SK-N-SH (cell line): ENCODE data around the gene SLC24A3. TPM values are rescaled to one million over a fixed set of nuclear protein-coding genes. Genes with fewer than 3 reads are reported as not detected.

Experiments
- CTCF ChIA-PET: fragments of 300-600, 350-600 bp; formaldehyde crosslinking; extraction: SDS; loops from one replicate; lab custom pipeline; 2021; lab: Yijun Ruan, JAX
- POLR2A ChIA-PET: fragments of 350-600 bp; sonication (Branson Sonifier 250); formaldehyde crosslinking; extraction: SDS; loops from one replicate; lab custom pipeline; 2020; ENCODE audit warnings: antibody characterized with exemption, inconsistent platforms; lab: Yijun Ruan, JAX
- DNase-seq: peaks from one replicate; pipeline ENCODE4 v3.0.0; 2012
- H2AFZ ChIP-seq: fragments of 200-600 bp; sonication (generic); 2 replicates; pipeline ENCODE4 v1.8.1; 2016; ENCODE audit warnings: antibody characterized with exemption, mild to moderate bottlenecking, low read depth
- H3F3A ChIP-seq: fragments of 200-600 bp; sonication (generic); replicated peaks from 2 replicates; pipeline ENCODE3; 2016; ENCODE audit warnings: antibody characterized with exemption, mild to moderate bottlenecking; ENCODE audit not compliant: insufficient read depth
- H3K27ac ChIP-seq, 2 experiments: fragments of 200-500 bp in 1 of 2; fragments of 200-600 bp in 1 of 2; sonication (Bioruptor generic) in 1 of 2; sonication (generic), shearing (Covaris generic) in 1 of 2; 2 replicates each; pipeline versions ENCODE4 v1.5.1 to v1.6.1; 2014 to 2016; ENCODE audit warnings: low read depth in 2 of 2, inconsistent platforms in 1 of 2, low read length in 1 of 2, mild to moderate bottlenecking in 1 of 2, mixed read lengths in 1 of 2
- H3K27me3 ChIP-seq: fragments of 200-600 bp; sonication (generic), shearing (Covaris generic); 2 replicates; pipeline ENCODE4 v1.6.1; 2016; ENCODE audit warnings: mixed run types; ENCODE audit not compliant: insufficient read depth
- H3K36me3 ChIP-seq, 2 experiments: fragments of 200-500 bp in 1 of 2; fragments of 200-600 bp in 1 of 2; sonication (Bioruptor generic) in 1 of 2; sonication (generic) in 1 of 2; replicated peaks in 1 of 2; 2 replicates each; pipeline versions ENCODE3 to v1.5.1; 2014 to 2016; ENCODE audit warnings: low read length in 1 of 2, mild to moderate bottlenecking in 1 of 2; ENCODE audit not compliant: insufficient read depth in 2 of 2, control insufficient read depth in 1 of 2
- H3K4me1 ChIP-seq, 2 experiments: fragments of 200-500 bp in 1 of 2; fragments of 200-600 bp in 1 of 2; sonication (Bioruptor generic) in 1 of 2; sonication (generic), shearing (Covaris generic) in 1 of 2; 2 replicates each; pipeline versions ENCODE4 v1.5.1 to v1.6.1; 2014 to 2016; ENCODE audit warnings: low read depth in 1 of 2, low read length in 1 of 2, mixed run types in 1 of 2; ENCODE audit not compliant: insufficient read depth in 2 of 2, control insufficient read depth in 1 of 2
- H3K4me2 ChIP-seq: fragments of 200-600 bp; sonication (generic), shearing (Covaris generic); 2 replicates; pipeline ENCODE4 v1.6.1; 2017; ENCODE audit warnings: mixed run types
- H3K4me3 ChIP-seq, 2 experiments: fragments of 200-500 bp in 1 of 2; fragments of 200-600 bp in 1 of 2; sonication (Bioruptor generic) in 1 of 2; sonication (generic), shearing (Covaris generic) in 1 of 2; 2 replicates each; pipeline versions ENCODE4 v1.5.1 to v1.8.1; 2014 to 2016; ENCODE audit warnings: low read depth in 2 of 2, inconsistent platforms in 1 of 2, low read length in 1 of 2, mild to moderate bottlenecking in 1 of 2, mixed read lengths in 1 of 2, moderate library complexity in 1 of 2
- H3K79me2 ChIP-seq: fragments of 200-600 bp; sonication (generic); 2 replicates; pipeline ENCODE4 v1.8.1; 2017; ENCODE audit warnings: mild to moderate bottlenecking; ENCODE audit not compliant: insufficient read depth
- H3K9ac ChIP-seq: fragments of 200-600 bp; sonication (generic); 2 replicates; pipeline ENCODE4 v1.6.1; 2017; ENCODE audit warnings: mixed run types
- H3K9me2 ChIP-seq: fragments of 200-600 bp; sonication (generic); 2 replicates; pipeline ENCODE4 v1.6.1; 2017; ENCODE audit warnings: mixed run types
- H3K9me3 ChIP-seq: fragments of 200-600 bp; sonication (generic); 2 replicates; pipeline ENCODE4 v1.6.1; 2017; ENCODE audit warnings: mixed run types, mild to moderate bottlenecking, moderate library complexity
- H4K20me1 ChIP-seq: fragments of 200-600 bp; sonication (generic); 2 replicates; pipeline ENCODE4 v1.6.1; 2017; ENCODE audit warnings: mild to moderate bottlenecking, mixed run types; ENCODE audit not compliant: insufficient read depth
- CHD2 ChIP-seq: fragments of 150-350 bp; IDR thresholded peaks from 2 replicates; pipeline ENCODE4 v1.6.1; 2018; ENCODE audit warnings: low read length; ENCODE audit not compliant: partially characterized antibody
- ELF1 ChIP-seq: IDR thresholded peaks from 2 replicates; pipeline ENCODE4 v1.4.0; 2012
- EP300 ChIP-seq, 2 experiments: IDR thresholded peaks; 2 replicates each; pipeline versions ENCODE4 v1.4.0 to v1.6.1; 2012; ENCODE audit warnings: borderline replicate concordance in 1 of 2, low read depth in 1 of 2, low read length in 1 of 2
- GATA2 ChIP-seq: sonication (generic); formaldehyde crosslinking; IDR thresholded peaks from 2 replicates; pipeline ENCODE4 v1.5.0; 2020; ENCODE audit warnings: mild to moderate bottlenecking, missing genetic modification reagents
- IRF3 ChIP-seq: fragments of 150-350 bp; IDR thresholded peaks from 2 replicates; pipeline ENCODE4 v1.6.1; 2016; ENCODE audit warnings: mild to moderate bottlenecking, low read depth, low read length
- MAX ChIP-seq: IDR thresholded peaks from 2 replicates; pipeline ENCODE4 v1.4.0; 2012; ENCODE audit warnings: low read depth
- MXI1 ChIP-seq: IDR thresholded peaks from 2 replicates; pipeline ENCODE4 v1.6.1; 2012; ENCODE audit warnings: mild to moderate bottlenecking, low read depth, low read length, improper control_type of control experiment
- NRF1 ChIP-seq: IDR thresholded peaks from 2 replicates; pipeline ENCODE4 v1.6.1; 2012; ENCODE audit warnings: low read depth, mild to moderate bottlenecking, low read length
- RAD21 ChIP-seq: IDR thresholded peaks from 2 replicates; pipeline ENCODE4 v1.6.1; 2012; ENCODE audit warnings: mild to moderate bottlenecking, low read length
- RFX5 ChIP-seq: IDR thresholded peaks from 2 replicates; pipeline ENCODE4 v1.6.1; 2012; ENCODE audit warnings: mild to moderate bottlenecking, improper control_type of control experiment, low read length
- TAF1 ChIP-seq: IDR thresholded peaks from 2 replicates; pipeline ENCODE4 v1.6.1; 2012; ENCODE audit warnings: low read depth, mild to moderate bottlenecking, low read length, moderate library complexity, borderline replicate concordance
- TEAD4 ChIP-seq: IDR thresholded peaks from 2 replicates; pipeline ENCODE4 v1.4.0; 2012; ENCODE audit warnings: mild to moderate bottlenecking, borderline replicate concordance; ENCODE audit not compliant: insufficient read depth
- USF2 ChIP-seq: fragments of 150-350 bp; IDR thresholded peaks from 2 replicates; pipeline ENCODE4 v1.6.1; 2017; ENCODE audit warnings: antibody characterized with exemption, low read length, low read depth, borderline replicate concordance
- ZBTB33 ChIP-seq: IDR thresholded peaks from 2 replicates; pipeline ENCODE4 v1.4.0; 2012; ENCODE audit warnings: low read depth, borderline replicate concordance
- WGBS: methylation state at CpG from one replicate; pipeline ENCODE4 v1.1.6; 2017; ENCODE audit warnings: low lambda C conversion rate; 5-methylcytosine and 5-hydroxymethylcytosine counted together
- polyA plus RNA-seq, 3 experiments: library from polyadenylated mRNA; depleted of rRNA; stranded (reverse); fragments of >200 nt; gene quantifications; 2 replicates each; pipeline ENCODE4 v1.2.3, GENCODE V29; 2012
- TF ChIP-seq, protein P1 (sequence below): IDR thresholded peaks from 2 replicates; pipeline ENCODE4 v1.6.1; 2012; ENCODE audit warnings: mild to moderate bottlenecking, low read depth, low read length, moderate library complexity

Gene SLC24A3
- polyA plus RNA-seq, 1 of the 3 experiments (the other 2 are of a cell fraction), result not detected

- no peak overlapping the region for H3K4me2 ChIP-seq
- no peak overlapping the region for H3K27ac ChIP-seq
- TF ChIP-seq IRF3 (no peak), RFX5 (no peak)
- H3K36me3 ChIP-seq, result no peaks in the 10 kb centered on the region
- peaks cover 10% of the 10 kb centered on the region for H3K27me3 ChIP-seq
- DNase-seq, result no peak
- ChIA-PET CTCF (interaction anchor here (0.9 kb wide), 1 partner anchor 9 kb away, joined by 5 read pairs; no protein-coding TSS in a partner anchor), POLR2A (no interaction called here)
- H2AFZ ChIP-seq, result no peak overlapping the region
- H3F3A ChIP-seq, result no peaks in the 10 kb centered on the region
- no peak overlapping the region for H3K4me3 ChIP-seq
- 15% methylated on average over 9 of the region's 9 CpGs for WGBS
- no peak overlapping the region for H3K9ac ChIP-seq
- no peaks in the 10 kb centered on the region; a peak in 1 of 4 replicates for H3K4me1 ChIP-seq
- H4K20me1 ChIP-seq, result no peaks in the 10 kb centered on the region
- H3K9me3 ChIP-seq, result no peaks in the 10 kb centered on the region
- no peaks in the 10 kb centered on the region for H3K79me2 ChIP-seq
- no peaks in the 10 kb centered on the region for H3K9me2 ChIP-seq
These were observed 210.9 kb downstream of the SLC24A3 start for GRCh38 chr20:19423097-19423899.

GRCh38 chr20:19423900-19424620 lies 211.6 kb downstream of the SLC24A3 start:
- WGBS, result 6% methylated on average over 8 of the region's 8 CpGs
- TF ChIP-seq TAF1, result no peak
- no peak for TF ChIP-seq GATA2 (CRISPR knock-in tag)
- TF ChIP-seq NRF1, result no peak
- no peak for TF ChIP-seq USF2
- no peak for TF ChIP-seq ZBTB33
- no peak for TF ChIP-seq TEAD4
- TF ChIP-seq, protein P1, sequence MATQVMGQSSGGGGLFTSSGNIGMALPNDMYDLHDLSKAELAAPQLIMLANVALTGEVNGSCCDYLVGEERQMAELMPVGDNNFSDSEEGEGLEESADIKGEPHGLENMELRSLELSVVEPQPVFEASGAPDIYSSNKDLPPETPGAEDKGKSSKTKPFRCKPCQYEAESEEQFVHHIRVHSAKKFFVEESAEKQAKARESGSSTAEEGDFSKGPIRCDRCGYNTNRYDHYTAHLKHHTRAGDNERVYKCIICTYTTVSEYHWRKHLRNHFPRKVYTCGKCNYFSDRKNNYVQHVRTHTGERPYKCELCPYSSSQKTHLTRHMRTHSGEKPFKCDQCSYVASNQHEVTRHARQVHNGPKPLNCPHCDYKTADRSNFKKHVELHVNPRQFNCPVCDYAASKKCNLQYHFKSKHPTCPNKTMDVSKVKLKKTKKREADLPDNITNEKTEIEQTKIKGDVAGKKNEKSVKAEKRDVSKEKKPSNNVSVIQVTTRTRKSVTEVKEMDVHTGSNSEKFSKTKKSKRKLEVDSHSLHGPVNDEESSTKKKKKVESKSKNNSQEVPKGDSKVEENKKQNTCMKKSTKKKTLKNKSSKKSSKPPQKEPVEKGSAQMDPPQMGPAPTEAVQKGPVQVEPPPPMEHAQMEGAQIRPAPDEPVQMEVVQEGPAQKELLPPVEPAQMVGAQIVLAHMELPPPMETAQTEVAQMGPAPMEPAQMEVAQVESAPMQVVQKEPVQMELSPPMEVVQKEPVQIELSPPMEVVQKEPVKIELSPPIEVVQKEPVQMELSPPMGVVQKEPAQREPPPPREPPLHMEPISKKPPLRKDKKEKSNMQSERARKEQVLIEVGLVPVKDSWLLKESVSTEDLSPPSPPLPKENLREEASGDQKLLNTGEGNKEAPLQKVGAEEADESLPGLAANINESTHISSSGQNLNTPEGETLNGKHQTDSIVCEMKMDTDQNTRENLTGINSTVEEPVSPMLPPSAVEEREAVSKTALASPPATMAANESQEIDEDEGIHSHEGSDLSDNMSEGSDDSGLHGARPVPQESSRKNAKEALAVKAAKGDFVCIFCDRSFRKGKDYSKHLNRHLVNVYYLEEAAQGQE, result no peak
- TF ChIP-seq EP300 (IDR thresholded peaks at IDR 0.05; ENCODE audit: borderline replicate concordance in 1 of 2, low read depth in 1 of 2, low read length in 1 of 2), result no peak
- TF ChIP-seq ELF1, result no peak
- TF ChIP-seq RAD21, result no peak
- no peak for TF ChIP-seq MAX
- TF ChIP-seq MXI1, result no peak
- no peak for TF ChIP-seq CHD2

More at GRCh38 chr20:19423900-19424620, 211.6 kb downstream of the SLC24A3 start:
- ChIA-PET CTCF (no interaction called here), POLR2A (no interaction called here)
- no peak for DNase-seq
- no peaks in the 10 kb centered on the region for H3K36me3 ChIP-seq
- no peaks in the 10 kb centered on the region; a peak in 1 of 4 replicates for H3K4me1 ChIP-seq
- H3K4me3 ChIP-seq, result no peak overlapping the region
- H3K27me3 ChIP-seq, result peaks cover 18% of the 10 kb centered on the region
- no peaks in the 10 kb centered on the region for H3F3A ChIP-seq
- H4K20me1 ChIP-seq, result no peaks in the 10 kb centered on the region
- no peaks in the 10 kb centered on the region for H3K9me2 ChIP-seq
- no peaks in the 10 kb centered on the region for H3K79me2 ChIP-seq
- H3K9me3 ChIP-seq, result no peaks in the 10 kb centered on the region
- no peak overlapping the region for H2AFZ ChIP-seq
- no peak overlapping the region for H3K27ac ChIP-seq
- no peak overlapping the region for H3K9ac ChIP-seq
- H3K4me2 ChIP-seq, result no peak overlapping the region
